Non-pigmented ciliary epithelial cell (primary cell): ENCODE results near the gene MCTP2.

ENCODE experiments used
- DNase-seq: peaks from one replicate; pipeline ENCODE4 v3.0.0-alpha.2; 2010; ENCODE audit warnings: low read depth

MCTP2 gene

GRCh38 chr15:94359716-94360115 lies 128.4 kb downstream of the MCTP2 start:
- DNase-seq = no peak

GRCh38 chr15:94360251-94360685 lies 128.9 kb downstream of the MCTP2 start:
- DNase-seq = no peak

- no peak for DNase-seq
These were observed 131.2 kb downstream of the MCTP2 start for GRCh38 chr15:94362385-94363092.

- no peak for DNase-seq
These were observed 132.0 kb downstream of the MCTP2 start for GRCh38 chr15:94363382-94363781.

GRCh38 chr15:94366781-94367180 lies 135.4 kb downstream of the MCTP2 start:
- no peak for DNase-seq

- DNase-seq = no peak
These were observed 136.6 kb downstream of the MCTP2 start for GRCh38 chr15:94367726-94368535.

- no peak for DNase-seq
These were observed 139.0 kb downstream of the MCTP2 start for GRCh38 chr15:94370206-94370935.

- no peak for DNase-seq
These were observed 139.6 kb downstream of the MCTP2 start for GRCh38 chr15:94370936-94371285.

GRCh38 chr15:94372821-94373220 lies 141.5 kb downstream of the MCTP2 start:
- DNase-seq = no peak

GRCh38 chr15:94375997-94376396 lies 144.6 kb downstream of the MCTP2 start:
- DNase-seq = no peak

GRCh38 chr15:94379986-94380385 lies 148.6 kb downstream of the MCTP2 start:
- DNase-seq = no peak

- no peak for DNase-seq
These were observed 149.4 kb downstream of the MCTP2 start for GRCh38 chr15:94380798-94381197.

GRCh38 chr15:94381384-94381783 lies 150.0 kb downstream of the MCTP2 start:
- DNase-seq = no peak

GRCh38 chr15:94383041-94383440 lies 151.7 kb downstream of the MCTP2 start:
- DNase-seq = no peak

GRCh38 chr15:94383706-94384105 lies 152.3 kb downstream of the MCTP2 start:
- DNase-seq = no peak

GRCh38 chr15:94385441-94385840 lies 154.1 kb downstream of the MCTP2 start:
- no peak for DNase-seq

- no peak for DNase-seq
These were observed 155.0 kb downstream of the MCTP2 start for GRCh38 chr15:94386351-94386750.

- no peak for DNase-seq
These were observed 156.1 kb downstream of the MCTP2 start for GRCh38 chr15:94387442-94387841.

GRCh38 chr15:94387849-94388441 lies 156.6 kb downstream of the MCTP2 start:
- no peak for DNase-seq

GRCh38 chr15:94395640-94396039 lies 164.3 kb downstream of the MCTP2 start:
- DNase-seq = no peak

- no peak for DNase-seq
These were observed 166.0 kb downstream of the MCTP2 start for GRCh38 chr15:94397337-94397736.

GRCh38 chr15:94398001-94398400 lies 166.6 kb downstream of the MCTP2 start:
- no peak for DNase-seq
